Activated naive CD8-positive, alpha-beta T cell treated with anti-CD3 and anti-CD28 coated beads, Interleukin-2, amount 10 ng/mL, durations not matched to agents 7 days and 5 days (primary cell): Measurements from ENCODE around the gene SMARCB1. TPM values are rescaled to one million over a fixed set of nuclear protein-coding genes. Genes with fewer than 3 reads are reported as not detected.
A peak's percentile ranks its signal among the peaks of the same experiment; 100 is the strongest.
"Not testable (repeated sequence)": the region's sequence is repeated elsewhere in the genome, so short reads cannot be mapped to it uniquely, and the experiment has no call there.

Experiments
- ATAC-seq: fragments of 150-1000 bp; cut with Tn5 transposase; one replicate; pipeline ENCODE4 v1.10.0; 2021; ENCODE audit warnings: low read depth, moderate library complexity
- POLR2A ChIA-PET: fragments of 350-600 bp; sonication (Branson Sonifier 250); formaldehyde crosslinking; loops from one replicate; lab custom pipeline; 2021; ENCODE audit warnings: antibody characterized with exemption; lab: Charles Lee
- DNase-seq: peaks from one replicate; pipeline ENCODE4 v3.0.0; 2021
- H3K27ac Mint-ChIP-seq: one replicate; pipeline ENCODE4 v1.8.0; 2022; ENCODE audit warnings: mild to moderate bottlenecking, mixed read lengths
- H3K27me3 Mint-ChIP-seq: one replicate; pipeline ENCODE4 v1.8.0; 2022; ENCODE audit warnings: mild to moderate bottlenecking, moderate library complexity, mixed read lengths
- H3K36me3 Mint-ChIP-seq: one replicate; pipeline ENCODE4 v1.8.0; 2021; ENCODE audit warnings: mild to moderate bottlenecking, mixed read lengths
- H3K4me1 Mint-ChIP-seq: one replicate; pipeline ENCODE4 v1.8.0; 2021; ENCODE audit warnings: mixed read lengths
- H3K4me3 Mint-ChIP-seq: one replicate; pipeline ENCODE4 v1.8.0; 2022; ENCODE audit warnings: mild to moderate bottlenecking, moderate library complexity, mixed read lengths
- H3K9me3 Mint-ChIP-seq: one replicate; pipeline ENCODE4 v1.8.0; 2021; ENCODE audit warnings: mixed read lengths
- total RNA-seq, 2 experiments: library from RNA; stranded (reverse); gene quantifications; one replicate each; pipeline ENCODE4 v1.2.3, GENCODE V29; 2021

The SMARCB1 gene
- total RNA-seq, 2 experiments from 2014 or later = 81.2 to 82.8 TPM

DNA sequence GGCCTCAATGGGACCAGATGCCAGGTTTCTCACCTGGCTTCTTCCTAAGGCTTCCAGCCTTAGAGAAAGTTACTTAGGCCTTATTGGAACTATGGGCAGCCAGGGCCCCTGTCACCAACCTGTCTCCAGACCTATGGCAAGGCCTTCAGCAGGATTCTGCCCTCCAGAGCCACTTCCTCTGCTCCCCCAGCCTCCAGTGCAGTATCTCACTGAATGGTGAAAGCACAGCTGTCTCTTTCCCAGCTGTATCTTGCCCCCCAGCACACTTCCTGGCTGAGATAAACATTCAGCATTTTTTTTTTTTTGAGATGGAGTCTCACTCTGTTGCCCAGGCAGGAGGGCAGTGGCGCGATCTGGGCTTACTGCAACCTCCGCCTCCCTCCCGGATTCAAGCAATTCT, 72.4 kb downstream of the SMARCB1 start:
- Mint-ChIP-seq H3K9me3 (no peaks in the 10 kb centered on the region), H3K4me1 (peaks cover 14% of the 10 kb centered on the region), H3K27ac (no peak overlapping the region), H3K4me3 (peak overlapping the region; percentile 81), H3K36me3 (no peaks in the 10 kb centered on the region), H3K27me3 (peaks cover 7% of the 10 kb centered on the region)
- DNase-seq (no peak), ATAC-seq (no peak)
- POLR2A ChIA-PET = interaction anchor here (0.6 to 3.5 kb wide), 6 partner anchors 8 to 142 kb away, joined by 3 to 43 read pairs (median 4); partner anchors contain the start of gene MIF

GRCh38 chr22:23860187-23860586, 73.4 kb downstream of the SMARCB1 start:
- ATAC-seq, H3K27me3 Mint-ChIP-seq, H3K27ac Mint-ChIP-seq, H3K36me3 Mint-ChIP-seq, POLR2A ChIA-PET, DNase-seq, H3K4me3 Mint-ChIP-seq, H3K9me3 Mint-ChIP-seq: not testable (repeated sequence)
- H3K4me1 Mint-ChIP-seq = peaks cover 14% of the 10 kb centered on the region

DNA sequence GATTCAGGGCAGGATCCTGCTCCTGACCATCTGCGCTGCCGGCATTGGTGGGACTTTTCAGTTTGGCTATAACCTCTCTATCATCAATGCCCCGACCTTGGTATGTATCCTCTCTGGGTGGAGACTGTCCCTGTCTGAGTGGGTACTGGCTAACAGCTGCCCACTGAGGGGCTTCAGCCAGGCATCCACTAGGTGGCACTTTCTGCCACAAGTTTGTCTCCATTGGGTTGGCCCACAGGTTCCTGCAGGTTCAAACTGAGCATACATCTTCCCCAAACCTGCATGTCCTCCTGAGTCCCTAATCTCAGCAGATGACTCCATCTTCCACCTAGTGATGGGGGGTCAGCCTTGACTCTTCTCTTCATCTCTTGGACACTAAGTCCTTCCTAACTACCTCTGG, 75.3 kb downstream of the SMARCB1 start:
- no peak for DNase-seq
- Mint-ChIP-seq H3K4me3 (no peak overlapping the region), H3K4me1 (peaks cover 11% of the 10 kb centered on the region), H3K36me3 (no peaks in the 10 kb centered on the region), H3K27me3 (no peaks in the 10 kb centered on the region), H3K27ac (peak overlapping the region; percentile 31), H3K9me3 (no peaks in the 10 kb centered on the region)
- POLR2A ChIA-PET = interaction anchor here (0.6 to 1.5 kb wide), 3 partner anchors 27 to 201 kb away, joined by 3 to 5 read pairs (median 4); partner anchors contain the start of gene MIF
- no peak for ATAC-seq

GRCh38 chr22:23864499-23865154, 77.9 kb downstream of the SMARCB1 start:
- POLR2A ChIA-PET, ATAC-seq, DNase-seq, H3K36me3 Mint-ChIP-seq, H3K27me3 Mint-ChIP-seq, H3K4me1 Mint-ChIP-seq, H3K27ac Mint-ChIP-seq, H3K9me3 Mint-ChIP-seq, H3K4me3 Mint-ChIP-seq: not testable (repeated sequence)

- Mint-ChIP-seq H3K27ac (no peak overlapping the region), H3K4me1 (no peaks in the 10 kb centered on the region), H3K27me3 (no peaks in the 10 kb centered on the region), H3K9me3 (no peaks in the 10 kb centered on the region), H3K36me3 (peaks cover 2% of the 10 kb centered on the region), H3K4me3 (no peak overlapping the region)
- ATAC-seq = no peak
- POLR2A ChIA-PET = interaction anchor here (1.6 kb wide), 1 partner anchor 11 kb away, joined by 6 read pairs; the partner anchor contains the start of gene SLC2A11
- DNase-seq = no peak
Observed at GRCh38 chr22:23868580-23868979, 81.8 kb downstream of the SMARCB1 start.

DNA sequence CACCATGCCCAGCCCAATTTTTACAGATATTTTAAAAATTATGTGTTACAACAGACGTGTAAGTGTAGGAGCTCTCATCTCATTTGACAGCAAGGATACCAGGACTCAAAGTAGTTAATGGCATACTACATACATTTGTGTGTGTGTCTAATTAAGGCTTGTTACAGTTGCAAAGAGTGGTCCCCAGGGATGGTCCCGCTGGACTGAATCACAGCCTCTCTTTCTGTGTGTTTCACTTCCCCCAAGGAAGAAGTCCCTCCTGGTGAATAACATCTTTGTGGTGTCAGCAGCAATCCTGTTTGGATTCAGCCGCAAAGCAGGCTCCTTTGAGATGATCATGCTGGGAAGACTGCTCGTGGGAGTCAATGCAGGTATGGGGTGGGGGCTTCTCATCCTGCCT, 88.1 kb downstream of the SMARCB1 start:
- Mint-ChIP-seq H3K9me3 (no peaks in the 10 kb centered on the region), H3K27me3 (no peaks in the 10 kb centered on the region), H3K36me3 (no peaks in the 10 kb centered on the region), H3K4me1 (no peaks in the 10 kb centered on the region), H3K27ac (no peak overlapping the region), H3K4me3 (no peak overlapping the region)
- ATAC-seq (no peak), DNase-seq (no peak)
- POLR2A ChIA-PET = no interaction called here

DNA sequence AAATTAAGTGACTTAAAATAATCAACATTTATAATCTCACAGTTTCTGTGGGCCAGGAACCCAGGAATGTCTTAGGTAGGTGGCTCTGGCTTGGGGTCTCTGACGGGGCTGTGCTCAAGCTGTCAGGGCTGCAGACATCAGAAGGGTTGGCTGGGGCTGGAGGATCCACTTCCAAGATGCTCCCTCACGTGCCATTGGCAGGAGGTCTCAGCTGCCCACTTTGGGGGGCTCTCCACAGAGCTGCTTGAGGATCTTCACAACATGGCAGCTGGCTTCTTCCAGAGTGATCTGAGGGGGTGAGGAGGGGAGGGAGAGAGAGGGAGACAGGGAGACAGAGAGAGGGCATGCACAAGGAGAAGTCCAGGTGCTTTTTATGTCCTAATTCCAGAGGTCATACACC, 89.0 kb downstream of the SMARCB1 start:
- Mint-ChIP-seq H3K36me3 (no peaks in the 10 kb centered on the region), H3K27ac (no peak overlapping the region)
- POLR2A ChIA-PET = interaction anchor here (0.8 kb wide), 1 partner anchor 17 kb away, joined by 3 read pairs; no protein-coding TSS in a partner anchor

DNA sequence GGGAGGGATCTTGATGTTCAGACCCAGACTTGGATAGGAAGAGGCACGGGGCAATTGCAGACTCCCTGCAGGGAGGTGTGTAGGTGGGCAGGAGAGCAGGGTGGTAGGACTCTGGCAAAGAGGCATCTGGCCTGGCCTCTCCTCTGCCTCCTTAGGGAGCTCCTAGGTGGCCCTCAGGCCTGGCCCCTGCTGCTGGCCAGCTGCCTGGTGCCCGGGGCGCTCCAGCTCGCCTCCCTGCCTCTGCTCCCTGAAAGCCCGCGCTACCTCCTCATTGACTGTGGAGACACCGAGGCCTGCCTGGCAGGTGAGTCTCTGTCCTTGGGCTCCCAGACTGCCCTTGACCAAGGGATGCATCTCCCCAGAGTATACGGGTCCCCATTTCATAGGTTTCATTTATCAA, 90.8 kb downstream of the SMARCB1 start:
- no peaks in the 10 kb centered on the region for H3K9me3 Mint-ChIP-seq
- DNase-seq (no peak), ATAC-seq (no peak)
- H3K4me1 Mint-ChIP-seq = no peaks in the 10 kb centered on the region
- POLR2A ChIA-PET = no interaction called here
- no peak overlapping the region for H3K4me3 Mint-ChIP-seq
- peaks cover 3% of the 10 kb centered on the region for H3K36me3 Mint-ChIP-seq
- H3K27me3 Mint-ChIP-seq = no peaks in the 10 kb centered on the region
- no peak overlapping the region for H3K27ac Mint-ChIP-seq

More for the DNA sequence above, 89.0 kb downstream of the SMARCB1 start:
- Mint-ChIP-seq H3K4me1 (no peaks in the 10 kb centered on the region), H3K4me3 (no peak overlapping the region), H3K9me3 (no peaks in the 10 kb centered on the region), H3K27me3 (no peaks in the 10 kb centered on the region)
- DNase-seq (no peak), ATAC-seq (no peak)

DNA sequence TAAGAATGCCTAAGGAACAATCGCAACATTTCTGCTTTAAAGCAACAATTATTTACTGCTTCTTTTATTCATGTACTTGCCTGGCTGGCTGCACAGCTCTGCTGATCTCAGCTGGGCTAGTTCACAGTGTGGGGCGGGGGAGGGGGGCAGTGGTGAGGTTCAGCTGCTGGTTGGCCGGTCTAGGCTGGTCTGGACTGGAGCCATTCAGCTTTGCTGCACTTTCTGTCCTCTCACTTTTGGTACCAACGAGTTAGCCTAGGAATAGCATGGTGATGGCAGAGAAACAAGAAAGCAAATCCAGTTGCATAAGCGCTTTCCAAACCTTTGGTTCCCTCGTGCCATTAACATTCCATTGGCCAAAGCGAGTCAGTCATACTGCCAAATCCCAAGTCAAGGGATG, 91.5 kb downstream of the SMARCB1 start:
- ATAC-seq = no peak
- Mint-ChIP-seq H3K27ac (no peak overlapping the region), H3K27me3 (no peaks in the 10 kb centered on the region), H3K36me3 (peaks cover 3% of the 10 kb centered on the region), H3K9me3 (no peaks in the 10 kb centered on the region), H3K4me1 (no peaks in the 10 kb centered on the region), H3K4me3 (no peak overlapping the region)
- no peak for DNase-seq
- POLR2A ChIA-PET = no interaction called here

- Mint-ChIP-seq H3K4me1 (no peaks in the 10 kb centered on the region), H3K36me3 (peaks cover 3% of the 10 kb centered on the region), H3K9me3 (no peaks in the 10 kb centered on the region), H3K27me3 (no peaks in the 10 kb centered on the region), H3K4me3 (no peak overlapping the region), H3K27ac (no peak overlapping the region)
- POLR2A ChIA-PET = interaction anchor here (0.7 kb wide), 1 partner anchor 11 kb away, joined by 3 read pairs; no protein-coding TSS in a partner anchor
- ATAC-seq (no peak), DNase-seq (no peak)
Observed at GRCh38 chr22:23882370-23882769, 95.6 kb downstream of the SMARCB1 start.

DNA sequence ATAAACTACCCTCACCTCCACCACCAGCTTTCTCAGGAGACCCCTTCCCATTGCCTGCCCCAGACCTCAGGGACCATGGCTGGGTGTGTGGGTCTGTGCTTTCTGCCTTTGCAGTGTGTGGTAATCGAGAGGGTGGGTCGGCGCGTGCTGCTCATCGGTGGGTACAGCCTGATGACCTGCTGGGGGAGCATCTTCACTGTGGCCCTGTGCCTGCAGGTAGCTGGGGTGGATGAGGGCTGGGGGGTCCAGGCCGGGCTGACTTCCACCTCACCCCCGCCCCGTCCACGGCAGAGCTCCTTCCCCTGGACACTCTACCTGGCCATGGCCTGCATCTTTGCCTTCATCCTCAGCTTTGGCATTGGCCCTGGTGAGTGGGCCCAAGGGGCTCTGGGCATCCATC, 96.9 kb downstream of the SMARCB1 start:
- no peaks in the 10 kb centered on the region for H3K4me1 Mint-ChIP-seq

DNA sequence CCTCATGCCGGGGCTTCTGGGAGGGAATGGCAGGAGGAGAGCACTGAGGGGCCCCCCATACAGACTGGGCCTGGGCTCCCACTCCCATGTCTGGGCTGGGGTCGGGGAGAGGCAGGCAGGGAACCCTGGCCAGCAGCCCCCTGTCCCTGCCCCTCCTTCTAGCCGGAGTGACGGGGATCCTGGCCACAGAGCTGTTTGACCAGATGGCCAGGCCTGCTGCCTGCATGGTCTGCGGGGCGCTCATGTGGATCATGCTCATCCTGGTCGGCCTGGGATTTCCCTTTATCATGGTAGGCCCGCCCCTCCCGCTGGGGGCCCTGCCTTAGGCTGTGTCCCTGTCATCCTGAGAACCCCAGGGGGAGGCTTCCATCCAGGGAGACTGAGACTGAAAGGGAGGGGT, 97.4 kb downstream of the SMARCB1 start:
- Mint-ChIP-seq H3K27me3 (no peaks in the 10 kb centered on the region), H3K9me3 (no peaks in the 10 kb centered on the region), H3K4me1 (no peaks in the 10 kb centered on the region), H3K27ac (no peak overlapping the region), H3K36me3 (peaks cover 3% of the 10 kb centered on the region), H3K4me3 (no peak overlapping the region)
- POLR2A ChIA-PET = no interaction called here
- ATAC-seq (no peak), DNase-seq (no peak)

More for the DNA sequence above, 96.9 kb downstream of the SMARCB1 start:
- H3K36me3 Mint-ChIP-seq = peaks cover 3% of the 10 kb centered on the region
- H3K9me3 Mint-ChIP-seq = no peaks in the 10 kb centered on the region
- no peaks in the 10 kb centered on the region for H3K27me3 Mint-ChIP-seq
- no peak for DNase-seq
- no peak overlapping the region for H3K4me3 Mint-ChIP-seq
- ATAC-seq = no peak
- POLR2A ChIA-PET = no interaction called here
- no peak overlapping the region for H3K27ac Mint-ChIP-seq
